Stimulated activated CD8-positive, alpha-beta memory T cell treated with anti-CD3 and anti-CD28 coated beads, Interleukin-7, amount 100 ng/mL, for 48 hours (primary cell): ENCODE measurements around the gene MAP3K9.

ENCODE experiments used
- DNase-seq, 2 donors: peaks; one replicate each; pipeline ENCODE4 v3.0.0-alpha.2; 2020; ENCODE audit warnings: low read depth in 1 of 2; ENCODE audit errors: extremely low read depth in 1 of 2

MAP3K9 gene

DNA sequence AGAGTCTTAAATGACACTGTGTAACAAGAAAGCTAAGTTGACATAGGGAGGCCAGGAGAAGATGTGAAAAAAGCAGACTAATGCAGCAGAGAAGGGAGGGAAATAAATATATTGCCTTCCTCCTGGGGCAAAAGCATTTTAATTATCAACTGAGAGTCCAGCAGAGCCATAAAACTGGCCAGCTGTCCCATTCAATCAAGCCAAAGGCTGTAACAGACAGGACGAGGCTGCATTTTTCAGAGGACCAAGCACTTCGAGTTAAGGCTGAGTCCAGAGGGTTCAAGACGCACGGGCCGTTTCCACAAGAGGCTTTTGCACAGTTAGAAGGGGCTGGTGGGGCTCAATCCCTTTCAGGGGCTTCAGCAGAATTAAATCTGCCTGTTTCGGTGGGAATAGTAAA lies 20.4 kb downstream of the MAP3K9 start:
- DNase-seq = no peak

DNA sequence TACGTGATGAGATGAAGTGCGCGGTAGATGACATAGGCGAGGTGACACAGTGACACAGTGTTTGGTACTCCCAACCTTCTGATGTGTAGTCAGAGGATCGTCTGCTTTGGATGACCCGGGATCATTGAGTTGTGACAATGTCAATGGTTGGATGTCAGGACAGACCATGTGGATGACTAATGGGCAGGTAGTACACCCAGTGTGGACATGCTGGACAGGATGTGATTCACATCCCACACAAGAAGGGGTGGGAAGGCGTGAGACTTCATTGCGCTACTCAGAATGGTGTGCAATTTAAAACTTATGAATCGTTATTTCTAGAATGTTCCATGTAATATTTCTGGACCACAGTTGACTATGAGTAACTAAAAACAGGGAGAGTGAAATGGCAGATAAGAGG lies 23.8 kb downstream of the MAP3K9 start:
- no peak for DNase-seq

DNA sequence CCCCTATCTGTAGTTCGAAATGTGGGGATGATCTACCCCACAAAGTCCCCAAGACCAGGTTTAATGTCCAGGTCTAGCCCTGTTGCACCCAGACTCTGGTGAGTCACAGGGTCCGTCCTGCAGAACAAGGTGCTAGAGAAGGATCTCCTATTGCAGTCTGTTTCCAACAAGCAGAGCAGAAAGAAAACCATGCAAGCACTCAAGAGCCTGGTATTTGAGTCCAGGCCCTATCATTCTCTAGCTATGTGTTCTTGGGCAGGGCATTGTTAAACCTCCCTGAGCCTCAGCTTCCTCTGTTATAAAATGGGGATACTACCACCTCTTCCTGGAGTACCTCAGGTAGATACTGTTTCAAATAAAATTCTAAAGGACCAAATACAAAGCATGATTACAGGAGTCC lies 24.4 kb downstream of the MAP3K9 start:
- DNase-seq = no peak

DNA sequence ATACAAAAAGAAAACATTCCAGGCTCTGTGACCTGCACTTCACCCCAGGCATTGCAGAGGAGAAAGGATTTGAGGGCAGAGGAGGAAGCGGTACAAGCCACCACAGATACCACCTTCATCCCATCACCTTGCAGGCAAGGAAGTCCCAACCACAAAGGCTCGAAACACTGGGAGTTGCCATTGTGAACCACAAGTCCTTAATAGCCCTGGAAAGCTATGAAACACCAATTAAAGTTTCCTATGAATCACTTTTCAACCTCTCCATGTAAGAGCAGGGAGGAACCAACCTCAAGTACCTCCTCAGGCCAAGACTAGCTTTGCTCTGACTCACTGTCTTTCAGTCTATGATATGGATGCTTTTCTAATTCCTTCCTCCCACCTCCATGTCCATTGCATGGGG lies 27.0 kb downstream of the MAP3K9 start:
- DNase-seq = no peak

DNA sequence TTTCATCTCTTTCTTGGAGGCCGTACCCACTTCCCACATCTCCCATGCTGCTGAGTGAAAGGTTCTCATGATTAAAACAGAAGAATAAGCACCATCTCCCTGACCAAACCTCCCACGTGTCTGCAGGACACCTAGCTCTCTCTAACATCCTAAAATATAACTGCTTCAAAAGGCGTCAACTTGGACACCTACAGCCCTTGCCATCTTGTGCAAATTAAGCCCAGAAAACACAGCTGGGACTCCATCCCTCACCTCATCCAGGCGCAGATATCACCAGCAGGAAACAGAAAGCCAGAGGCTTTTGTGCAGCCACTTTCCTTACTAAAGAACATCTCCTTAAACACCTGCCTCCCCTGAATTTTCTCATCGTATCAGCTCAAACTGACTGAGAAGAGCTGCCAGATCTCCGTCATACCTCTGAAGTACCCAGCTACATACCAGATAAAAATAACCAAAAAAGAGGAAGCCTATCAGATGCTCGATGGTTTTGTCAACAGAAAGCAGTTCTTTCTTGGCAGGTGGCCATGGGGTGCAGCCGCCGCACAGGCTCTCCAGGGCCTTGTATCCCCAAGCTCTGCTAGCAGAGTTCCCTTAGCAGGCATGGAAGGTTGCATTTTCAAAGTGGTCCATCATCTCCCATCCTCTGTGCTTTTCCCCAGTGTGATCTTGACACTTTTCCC lies 28.8 kb downstream of the MAP3K9 start:
- no peak for DNase-seq

DNA sequence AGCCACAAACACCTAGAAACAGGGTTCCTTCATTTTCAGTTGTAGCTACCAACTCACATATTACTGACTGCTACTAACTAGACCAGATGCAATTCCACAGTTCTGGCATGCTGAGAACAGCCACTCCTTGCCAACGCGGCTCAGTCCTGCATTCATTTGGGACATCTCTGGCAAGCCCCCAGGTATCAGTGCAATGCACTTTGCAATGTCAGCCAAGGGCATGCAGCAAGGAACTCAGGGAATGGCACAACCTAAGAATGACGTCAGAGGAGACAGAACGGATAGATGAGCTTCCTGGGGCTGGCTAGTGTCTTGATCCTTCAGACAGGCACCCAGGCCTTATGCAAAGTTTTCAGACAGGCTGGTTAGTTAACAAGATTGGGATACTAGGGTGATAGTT lies 29.6 kb downstream of the MAP3K9 start:
- no peak for DNase-seq

GRCh38 chr14:70776197-70776596 lies 33.1 kb downstream of the MAP3K9 start:
- no peak for DNase-seq

DNA sequence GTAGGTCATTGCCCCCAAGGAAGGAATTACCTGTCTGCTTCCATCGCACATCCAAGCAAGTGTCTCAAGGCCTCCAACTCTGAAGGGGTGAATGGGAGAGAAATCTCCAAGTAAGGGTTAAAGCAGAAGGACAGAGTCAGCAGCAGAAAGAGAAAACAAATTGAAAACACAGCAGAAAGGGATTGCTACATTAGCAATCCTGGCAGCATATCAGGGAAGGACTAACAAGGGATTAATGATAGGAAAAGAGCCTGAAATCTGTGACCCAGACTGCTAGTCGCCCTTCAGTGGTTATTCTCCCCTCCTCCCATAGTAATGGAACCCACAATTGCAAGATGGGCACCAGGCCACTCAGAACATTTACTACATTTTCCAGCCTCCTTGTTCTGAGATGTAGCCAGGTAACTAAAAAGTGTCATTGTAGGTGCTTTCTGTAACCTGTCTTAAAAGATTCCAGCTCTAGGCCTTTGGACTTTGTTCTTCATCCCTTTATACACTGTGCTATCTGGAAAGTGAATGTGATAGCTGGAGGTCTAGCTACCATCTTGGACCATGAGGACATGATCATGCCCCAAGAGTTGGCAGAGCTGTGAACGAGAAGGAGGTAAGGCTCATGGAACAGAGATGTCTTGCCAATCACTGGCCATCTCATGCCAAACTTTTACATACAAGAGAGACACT lies 36.0 kb downstream of the MAP3K9 start:
- DNase-seq = no peak

- DNase-seq = no peak
Measured at GRCh38 chr14:70771781-70772212, 37.5 kb downstream of the MAP3K9 start.

DNA sequence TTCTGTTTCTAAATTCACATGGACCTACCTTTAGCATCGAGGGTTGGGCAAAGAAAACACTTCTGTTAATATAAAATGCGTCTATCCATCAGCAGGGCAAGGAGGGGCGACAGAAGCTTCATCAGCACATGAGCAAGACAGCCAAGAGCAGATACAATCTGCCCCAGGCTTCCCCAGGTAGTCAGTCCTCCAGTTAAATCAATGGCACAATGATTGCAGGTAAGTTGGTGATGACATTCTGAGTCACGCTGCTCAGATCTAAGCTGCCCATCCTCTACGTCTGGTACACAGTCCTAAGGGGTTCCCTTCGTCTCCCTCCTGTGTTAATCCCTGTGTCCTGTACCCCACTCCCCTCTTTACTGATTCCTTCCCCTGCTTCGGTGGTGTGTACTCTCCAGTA lies 38.8 kb downstream of the MAP3K9 start:
- no peak for DNase-seq

DNA sequence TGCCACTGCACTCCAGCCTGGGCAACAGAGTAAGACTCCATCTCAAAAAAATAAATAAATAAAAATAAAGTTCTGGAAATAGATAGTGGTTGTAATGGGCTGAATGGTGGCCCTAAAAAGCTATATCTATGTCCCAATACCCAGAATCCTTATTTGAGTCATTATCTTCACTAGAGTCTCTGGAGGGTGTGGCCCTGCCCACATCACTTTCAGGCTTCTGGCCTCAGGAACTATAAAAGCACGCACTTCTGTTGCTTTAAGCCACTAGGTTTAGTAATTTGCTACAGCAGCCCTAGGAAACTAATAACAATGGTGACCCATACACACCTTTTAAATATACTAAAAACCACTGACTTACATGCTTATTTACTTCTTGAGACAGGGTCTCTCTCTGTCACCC lies 49.9 kb downstream of the MAP3K9 start:
- no peak for DNase-seq

DNA sequence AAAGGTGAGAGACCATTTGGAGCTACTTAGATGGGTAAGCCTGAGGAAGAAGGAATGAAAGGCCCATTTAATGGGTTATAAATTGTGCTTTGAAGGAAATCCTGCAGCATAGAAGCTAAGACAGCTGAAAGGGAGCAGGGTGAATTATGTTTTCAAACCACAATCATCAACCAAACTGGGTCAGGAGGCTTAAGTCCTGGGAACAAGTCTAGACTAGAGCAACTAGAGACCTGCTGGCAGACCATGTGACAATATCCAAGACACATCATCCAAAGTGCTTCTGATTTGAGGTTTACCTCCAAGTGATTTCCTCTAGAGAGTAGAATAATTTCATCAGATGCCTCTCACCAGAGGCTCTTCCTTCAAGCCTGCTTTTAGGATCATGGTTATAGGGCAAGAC lies 53.7 kb downstream of the MAP3K9 start:
- DNase-seq = no peak

DNA sequence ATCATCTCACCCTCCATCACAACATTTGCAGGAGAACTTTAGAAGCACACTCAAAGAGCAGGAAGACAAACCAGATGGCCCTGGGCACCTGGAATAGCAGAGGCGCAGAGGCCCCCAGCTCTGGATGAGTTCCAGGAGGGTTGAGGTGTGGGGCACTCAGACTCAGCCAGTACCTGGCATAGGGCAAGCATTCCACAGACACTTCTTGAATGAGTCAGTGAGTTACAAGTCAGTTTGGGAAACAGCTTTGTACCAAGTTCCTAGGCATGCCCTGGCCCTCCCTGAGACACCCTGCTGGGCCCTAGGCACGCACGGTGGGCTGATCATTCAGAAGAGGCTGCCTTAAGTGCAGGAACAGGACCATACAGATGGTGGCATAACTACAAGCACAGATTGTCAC lies 54.3 kb downstream of the MAP3K9 start:
- no peak for DNase-seq

- no peak for DNase-seq
Measured at GRCh38 chr14:70753518-70753953, 55.8 kb downstream of the MAP3K9 start.

DNA sequence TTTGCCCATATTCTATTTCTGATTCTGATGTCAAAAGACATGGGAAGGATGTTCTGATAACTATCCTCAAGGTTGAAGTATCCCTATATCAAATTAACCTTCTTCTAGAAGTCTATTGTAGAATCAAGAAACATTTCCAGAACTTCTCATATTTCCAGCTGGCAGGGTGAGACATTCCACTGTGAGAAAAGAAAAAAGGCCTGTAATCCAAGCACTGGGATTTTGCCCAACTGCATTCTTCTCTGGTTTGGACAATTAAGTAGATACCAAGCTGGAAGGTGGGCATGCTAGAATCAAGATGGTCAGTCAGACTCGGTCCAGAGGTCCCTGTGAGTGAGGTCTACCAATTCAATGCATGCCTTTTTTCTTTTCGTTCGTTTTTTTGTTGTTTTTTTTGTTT lies 60.9 kb downstream of the MAP3K9 start:
- DNase-seq = no peak

DNA sequence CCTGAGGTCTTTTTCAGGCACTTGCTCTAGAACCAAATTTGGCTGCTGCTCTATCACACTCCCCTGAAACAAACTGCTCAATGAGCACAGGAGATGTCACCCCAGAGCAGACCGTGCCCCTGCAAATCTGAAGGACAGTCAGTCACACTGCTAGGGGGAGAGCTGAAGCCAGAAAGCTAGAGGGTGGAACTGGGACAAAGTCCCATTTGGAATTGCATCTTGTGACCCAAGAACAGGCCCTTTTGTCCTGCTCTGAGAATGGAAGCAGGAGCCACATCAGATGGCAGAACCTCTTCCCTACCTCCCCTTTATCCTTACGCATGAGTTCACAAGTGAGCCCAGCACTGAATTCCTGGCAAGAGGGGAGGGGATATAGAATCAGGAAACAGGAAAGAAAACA lies 64.7 kb downstream of the MAP3K9 start:
- no peak for DNase-seq

DNA sequence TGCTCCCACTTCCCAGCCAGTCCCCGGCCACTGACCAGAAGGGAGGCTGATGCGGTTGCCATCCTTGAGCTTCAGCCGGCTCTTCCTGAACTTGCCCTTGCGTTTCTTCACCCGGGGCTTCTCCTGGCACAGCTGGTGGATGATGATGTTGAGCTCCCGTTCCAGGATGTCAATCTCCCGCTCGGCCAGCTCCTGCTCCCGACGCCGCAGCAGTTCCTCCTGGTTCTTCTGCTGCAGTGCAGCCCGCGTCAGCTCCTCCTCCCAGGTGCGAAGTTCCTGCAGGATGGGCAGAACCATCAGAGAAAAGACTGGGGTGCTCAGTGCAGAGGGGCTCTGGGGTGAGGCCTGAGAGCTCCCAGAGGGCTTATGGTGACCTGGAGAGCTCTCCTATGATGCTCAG lies 67.0 kb downstream of the MAP3K9 start:
- DNase-seq = no peak

DNA sequence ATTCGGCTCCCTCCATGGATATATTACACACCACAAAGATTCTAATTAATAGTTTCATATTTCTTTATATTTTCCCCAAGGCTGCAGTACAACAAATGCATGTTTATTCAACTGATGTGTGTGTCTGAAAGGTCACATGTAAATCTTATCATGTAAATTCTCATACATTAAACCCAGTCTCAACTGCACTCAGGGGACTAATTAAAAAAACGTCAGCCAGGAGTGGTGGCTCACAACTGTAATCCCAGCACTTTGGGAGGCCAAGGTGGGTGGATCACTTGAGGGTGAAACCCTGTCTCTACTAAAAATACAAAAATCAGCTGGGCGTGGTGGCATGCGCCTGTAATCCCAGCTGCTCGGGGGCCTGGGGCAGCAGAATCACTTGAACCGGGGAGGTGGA lies 67.8 kb downstream of the MAP3K9 start:
- DNase-seq = no peak

DNA sequence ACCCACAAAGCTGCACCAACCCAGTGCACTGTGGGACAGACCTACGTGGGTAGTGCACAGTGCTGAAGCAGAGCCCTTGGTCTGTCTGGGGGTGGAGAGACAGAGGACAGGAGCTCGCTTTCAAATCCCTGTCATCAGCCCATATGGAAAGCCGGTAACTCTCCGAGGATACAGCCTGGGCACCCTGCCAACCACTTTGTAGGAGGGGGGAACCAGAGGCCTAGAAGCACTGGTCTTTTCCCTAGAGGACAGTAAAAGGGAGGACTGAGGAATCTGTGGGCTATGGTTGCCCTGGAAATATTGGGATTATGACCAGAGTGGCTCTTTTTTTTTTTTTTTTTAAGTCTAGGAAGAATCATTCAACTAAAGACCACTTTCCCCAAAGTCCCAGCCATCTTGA lies 74.3 kb downstream of the MAP3K9 start:
- no peak for DNase-seq

DNA sequence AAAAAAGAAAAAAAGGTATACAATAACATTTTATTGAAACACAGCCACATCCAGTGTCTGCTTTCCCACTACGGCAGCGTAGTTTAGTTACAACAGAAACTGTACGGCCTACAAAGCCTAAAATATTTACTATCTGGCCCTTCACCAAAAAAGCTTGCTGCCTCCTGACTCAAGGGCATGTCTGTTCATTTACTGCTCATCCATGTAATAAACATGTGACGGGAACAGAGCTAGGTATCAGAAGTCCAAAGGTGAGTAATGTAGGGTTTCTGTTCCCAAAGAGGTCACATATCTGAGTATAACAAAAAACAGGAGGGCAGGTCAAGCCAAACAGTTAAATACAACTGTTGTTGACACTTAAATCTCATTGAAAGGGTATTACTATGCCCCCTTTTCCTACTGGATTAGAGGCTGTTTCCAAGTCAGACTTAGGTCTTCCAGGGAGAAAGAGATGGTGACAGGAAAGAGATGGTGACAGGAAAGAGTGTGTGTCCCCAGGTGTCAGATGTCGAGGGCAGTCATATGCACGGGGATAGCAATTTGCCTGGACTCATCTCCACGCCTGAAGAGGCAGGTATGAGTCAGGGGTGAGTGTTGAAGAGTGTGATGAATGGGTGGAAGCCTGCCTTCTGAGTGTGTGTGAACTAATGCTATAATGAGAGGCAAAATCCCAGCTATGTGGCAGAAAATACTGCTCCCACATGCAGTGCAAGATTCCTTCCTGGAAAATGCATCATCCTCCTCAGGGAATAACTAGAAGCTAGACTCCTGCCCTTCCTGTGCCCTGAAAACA lies 77.7 kb downstream of the MAP3K9 start:
- DNase-seq = no peak

DNA sequence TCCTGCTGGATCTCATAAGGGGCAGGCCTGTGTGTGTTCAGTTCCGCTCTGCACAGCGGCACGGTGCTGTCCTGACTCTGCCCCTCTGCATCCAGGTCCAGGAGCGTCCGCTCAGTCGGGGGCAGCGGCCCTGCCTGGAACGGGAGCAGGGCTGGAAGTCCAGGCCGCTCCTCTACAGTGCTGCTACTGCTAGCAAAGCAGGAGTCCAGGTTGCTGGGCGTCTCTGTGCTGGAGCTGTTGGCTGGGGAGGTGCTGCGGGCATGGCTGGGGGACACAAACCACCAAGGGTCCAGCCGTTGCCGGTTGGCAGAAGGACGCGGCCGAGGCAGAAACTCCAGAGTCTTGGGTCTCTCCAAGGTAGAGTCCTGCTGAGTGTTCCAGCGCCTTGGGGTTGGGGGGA lies 78.9 kb downstream of the MAP3K9 start:
- DNase-seq = no peak
